Endothelial cell of umbilical vein (primary cell): Measurements from ENCODE around the gene GRID1. TPM values are rescaled to one million over a fixed set of nuclear protein-coding genes. Genes with fewer than 3 reads are reported as not detected.

Experiments used
- BruUV-seq: library from RNA; stranded (reverse); fragments of 400-500 nt; replicated peaks from 2 replicates; lab custom pipeline; 2021; lab: Mats Ljungman, UMichigan
- CTCF ChIA-PET: fragments of 300-600, 350-600 bp; sonication (Branson Sonifier 250); formaldehyde crosslinking; loops from one replicate; lab custom pipeline; 2021; ENCODE audit warnings: antibody characterized with exemption, inconsistent platforms; lab: Charles Lee
- POLR2A ChIA-PET: fragments of 300-600, 350-600 bp; sonication (Branson Sonifier 250); formaldehyde crosslinking; loops from one replicate; lab custom pipeline; 2021; ENCODE audit warnings: antibody characterized with exemption, inconsistent platforms; lab: Charles Lee
- DNase-seq: peaks from one replicate; pipeline ENCODE4 v3.0.0-alpha.2; 2011; ENCODE audit warnings: low read depth, low spot score
- FAIRE-seq: peaks from 2 replicates; lab custom pipeline; 2011; peaks lifted over from hg19 to GRCh38; lab: Jason Lieb, UNC
- H2AFZ ChIP-seq: 2 replicates; pipeline ENCODE4 v1.6.0; 2012; ENCODE audit warnings: low read depth, low read length, control low read depth, inconsistent platforms
- H3K27ac ChIP-seq: 2 replicates; pipeline ENCODE4 v1.5.1; 2011; ENCODE audit warnings: low read depth, mild to moderate bottlenecking, control low read depth, low read length, moderate library complexity; ENCODE audit not compliant: insufficient read depth
- H3K27me3 ChIP-seq, 2 experiments: 2 replicates each; pipeline versions ENCODE4 v1.6.0 to v1.6.1; 2011; ENCODE audit warnings: low read length in 2 of 2, mixed read lengths in 1 of 2; ENCODE audit not compliant: control insufficient read depth in 2 of 2, insufficient read depth in 2 of 2
- H3K36me3 ChIP-seq, 2 experiments: 2 replicates in 1 of 2; 3 replicates in 1 of 2; pipeline ENCODE4 v1.5.1; 2011; ENCODE audit warnings: low read length in 2 of 2, mild to moderate bottlenecking in 1 of 2, moderate library complexity in 1 of 2; ENCODE audit not compliant: control insufficient read depth in 2 of 2, insufficient read depth in 2 of 2; ENCODE audit errors: extremely low read depth in 1 of 2
- H3K4me1 ChIP-seq: 3 replicates; pipeline ENCODE4 v1.5.1; 2011; ENCODE audit warnings: mild to moderate bottlenecking, low read length; ENCODE audit not compliant: control insufficient read depth, insufficient read depth; ENCODE audit errors: extremely low read depth
- H3K4me2 ChIP-seq: 2 replicates; pipeline ENCODE4 v1.6.1; 2011; ENCODE audit warnings: low read length, control low read depth, mixed read lengths; ENCODE audit not compliant: insufficient read depth
- H3K4me3 ChIP-seq, 3 experiments: fragments of 200-600 bp in 1 of 3; sonication (generic), shearing (Covaris generic) in 1 of 3; replicated peaks in 1 of 3; 2 replicates each; pipeline ENCODE4 v1.5.1; 2011 to 2016; ENCODE audit warnings: control low read depth in 3 of 3, low read length in 3 of 3, mild to moderate bottlenecking in 2 of 3, inconsistent platforms in 1 of 3, low read depth in 1 of 3, moderate library complexity in 1 of 3; ENCODE audit not compliant: insufficient read depth in 1 of 3
- H3K79me2 ChIP-seq: 2 replicates; pipeline ENCODE4 v1.6.0; 2012; ENCODE audit warnings: low read length, inconsistent platforms; ENCODE audit not compliant: control insufficient read depth, insufficient read depth
- H3K9ac ChIP-seq: replicated peaks from 2 replicates; pipeline ENCODE3; 2011; ENCODE audit warnings: low read length, control low read depth; ENCODE audit not compliant: insufficient read depth; ENCODE audit errors: extremely low read depth
- H3K9me1 ChIP-seq: replicated peaks from 3 replicates; pipeline ENCODE4 v1.6.0; 2011; ENCODE audit warnings: mild to moderate bottlenecking, low read length; ENCODE audit not compliant: control insufficient read depth, insufficient read depth; ENCODE audit errors: extremely low read depth
- H3K9me3 ChIP-seq: replicated peaks from 2 replicates; pipeline ENCODE4 v1.5.1; 2012; ENCODE audit warnings: low read length, inconsistent platforms; ENCODE audit not compliant: control insufficient read depth, insufficient read depth
- H4K20me1 ChIP-seq: replicated peaks from 2 replicates; pipeline ENCODE3; 2011; ENCODE audit warnings: mild to moderate bottlenecking, low read length; ENCODE audit not compliant: control insufficient read depth, insufficient read depth; ENCODE audit errors: extremely low read depth
- CTCF ChIP-seq, 2 donors: IDR thresholded peaks; 1 replicate in 1 of 2; 2 replicates in 1 of 2; pipeline ENCODE4 v1.5.1; 2011; ENCODE audit warnings: low read length in 2 of 2, mild to moderate bottlenecking in 2 of 2, moderate library complexity in 2 of 2, control low read depth in 1 of 2, inconsistent platforms in 1 of 2, low read depth in 1 of 2; ENCODE audit not compliant: insufficient read depth in 1 of 2; ENCODE audit errors: extremely low read depth in 1 of 2
- EZH2 ChIP-seq: IDR thresholded peaks from 2 replicates; pipeline ENCODE4 v1.6.1; 2012; ENCODE audit warnings: borderline replicate concordance, low read depth, mild to moderate bottlenecking, moderate library complexity, low read length, inconsistent platforms; ENCODE audit not compliant: severe bottlenecking
- FOS ChIP-seq: IDR thresholded peaks from 2 replicates; pipeline ENCODE4 v1.6.1; 2011; ENCODE audit warnings: mild to moderate bottlenecking, low read length, moderate library complexity, borderline replicate concordance; ENCODE audit not compliant: insufficient read depth
- GATA2 ChIP-seq: IDR thresholded peaks from 2 replicates; pipeline ENCODE4 v1.7.0; 2011; ENCODE audit warnings: low read depth, mild to moderate bottlenecking, moderate library complexity, mixed read lengths, low read length; ENCODE audit not compliant: insufficient read length, insufficient read depth
- JUN ChIP-seq: IDR thresholded peaks from 2 replicates; pipeline ENCODE4 v1.6.1; 2011; ENCODE audit warnings: borderline replicate concordance, low read depth; ENCODE audit not compliant: insufficient read length, insufficient read depth
- MAX ChIP-seq: IDR thresholded peaks from 2 replicates; pipeline ENCODE4 v1.6.1; 2011; ENCODE audit not compliant: insufficient read depth, insufficient read length
- MYC ChIP-seq: IDR thresholded peaks from one replicate; pipeline ENCODE4 v1.6.1; 2011; ENCODE audit warnings: mild to moderate bottlenecking, low read depth, low read length
- POLR2A ChIP-seq: IDR thresholded peaks from 2 replicates; pipeline ENCODE4 v1.6.1; 2012; ENCODE audit warnings: low read depth, mild to moderate bottlenecking, control low read depth, low read length
- POLR2AphosphoS5 ChIP-seq: IDR thresholded peaks from 2 replicates; pipeline ENCODE4 v1.6.1; 2012; ENCODE audit warnings: low read depth, mild to moderate bottlenecking, control low read depth, low read length, moderate library complexity; ENCODE audit not compliant: insufficient read depth
- dilution Hi-C: fragments of 300-500 bp; cut with MboI; formaldehyde crosslinking; loops from one replicate; pipeline ENCODE4 v1.15.0; 2019; ENCODE audit warnings: low sequenced_read_pairs; ENCODE audit not compliant: extremely low pct_ligation_motif_present
- intact Hi-C: fragments of 100-400 bp; cut with micrococcal nuclease; formaldehyde crosslinking; loops from one replicate; pipeline ENCODE4 v1.10.0; 2022
- polyA plus RNA-seq, 4 experiments: library from polyadenylated mRNA; depleted of rRNA in 3 of 4; stranded (reverse) in 3 of 4; unstranded in 1 of 4; fragments of >200 nt; gene quantifications; 2 replicates each; pipeline versions ENCODE4 v1.2.1 to v1.2.3, GENCODE V29; 2011 to 2012; ENCODE audit warnings: missing spikeins in 1 of 4
- total RNA-seq: library from RNA; stranded (reverse); gene quantifications from 2 replicates; pipeline ENCODE4 v1.2.3, GENCODE V29; 2021

GRID1 gene
- total and polyA plus RNA-seq, 2 donors (not counting 3 experiments of a cell fraction or from before 2014, with no cell fraction given): not detected

- no peak for TF ChIP-seq MYC
- TF ChIP-seq POLR2AphosphoS5: no peak
- BruUV-seq: no TSS peak
Observed at GRCh38 chr10:86229376-86229775, 137.2 kb downstream of the GRID1 start.

GRCh38 chr10:86227501-86228258 is 138.9 kb downstream of the GRID1 start:
- POLR2A ChIA-PET: no interaction called here
- dilution Hi-C loops (no loop called here), intact Hi-C loops (no loop called here)
- no peaks in the 10 kb centered on the region for H4K20me1 ChIP-seq
- H3K36me3 ChIP-seq: no peaks in the 10 kb centered on the region
- H3K9ac ChIP-seq: no peak overlapping the region
- H2AFZ ChIP-seq: no peak overlapping the region
- no peak for DNase-seq
- H3K27me3 ChIP-seq: no peaks in the 10 kb centered on the region
- TF ChIP-seq POLR2A (no peak), JUN (no peak), EZH2 (no peak), MYC (no peak), GATA2 (no peak), POLR2AphosphoS5 (no peak), FOS (no peak), MAX (no peak), CTCF (IDR thresholded peaks at IDR 0.05; ENCODE audit: extremely low read depth in 1 of 2, insufficient read depth in 1 of 2, low read depth in 1 of 2, low read length in 2 of 2) (no peak)
- no peak for FAIRE-seq
- no peaks in the 10 kb centered on the region for H3K4me1 ChIP-seq
- no peaks in the 10 kb centered on the region for H3K79me2 ChIP-seq
- H3K4me2 ChIP-seq: no peak overlapping the region
- no peaks in the 10 kb centered on the region for H3K9me1 ChIP-seq
- CTCF ChIA-PET: no interaction called here
- no peak overlapping the region for H3K4me3 ChIP-seq
- BruUV-seq: no TSS peak
- H3K9me3 ChIP-seq: no peaks in the 10 kb centered on the region
- no peak overlapping the region for H3K27ac ChIP-seq

More at GRCh38 chr10:86229376-86229775, 137.2 kb downstream of the GRID1 start:
- Histone ChIP-seq H3K27ac (no peak overlapping the region), H3K9me3 (no peaks in the 10 kb centered on the region), H3K9me1 (no peaks in the 10 kb centered on the region), H3K4me1 (no peaks in the 10 kb centered on the region), H3K4me3 (no peak overlapping the region), H3K4me2 (no peak overlapping the region), H3K79me2 (no peaks in the 10 kb centered on the region), H3K9ac (no peak overlapping the region), H4K20me1 (no peaks in the 10 kb centered on the region), H3K27me3 (no peaks in the 10 kb centered on the region), H3K36me3 (no peaks in the 10 kb centered on the region), H2AFZ (no peak overlapping the region)
- ChIA-PET CTCF (no interaction called here), POLR2A (no interaction called here)
- DNase-seq: no peak
- intact Hi-C loops (no loop called here), dilution Hi-C loops (no loop called here)
- FAIRE-seq: no peak
